ENCODE results near the gene MAGI1.

GRCh38 chr3:65953301-65953812 is 85.4 kb downstream of the MAGI1 start:
- no peak for TF ChIP-seq CTCF (IDR thresholded peaks at IDR 0.05)
- no peak for TF ChIP-seq GABPA (IDR thresholded peaks at IDR 0.05; ENCODE audit: low read depth)
- TF ChIP-seq MAX (IDR thresholded peaks at IDR 0.05; ENCODE audit: low read depth) = no peak
- no peak for TF ChIP-seq EP300 (IDR thresholded peaks at IDR 0.05; ENCODE audit: borderline replicate concordance in 1 of 2, low read depth in 1 of 2, low read length in 1 of 2)
- no peak for TF ChIP-seq RAD21 (IDR thresholded peaks at IDR 0.05; ENCODE audit: low read length)
- no peak for TF ChIP-seq SIN3A (IDR thresholded peaks at IDR 0.05; ENCODE audit: borderline replicate concordance, low read depth, low read length)
- no peak for TF ChIP-seq TAF1 (IDR thresholded peaks at IDR 0.05; ENCODE audit: borderline replicate concordance, low read depth, low read length)
- no peak for TF ChIP-seq SMC3 (IDR thresholded peaks at IDR 0.05; ENCODE audit: low read depth, low read length)
- TF ChIP-seq POLR2AphosphoS5 (IDR thresholded peaks at IDR 0.05; ENCODE audit: low read depth, low read length) = no peak
- TF ChIP-seq ZBTB33 (IDR thresholded peaks at IDR 0.05; ENCODE audit: borderline replicate concordance, low read depth) = no peak
- TF ChIP-seq FOSL2 (IDR thresholded peaks at IDR 0.05; ENCODE audit: borderline replicate concordance, low read depth) = no peak
- TF ChIP-seq YY1 (IDR thresholded peaks at IDR 0.05; ENCODE audit: low read depth) = no peak

Measured in SK-N-SH (cell line).